Measurements from ENCODE around the gene FUZ.

FUZ gene

DNA sequence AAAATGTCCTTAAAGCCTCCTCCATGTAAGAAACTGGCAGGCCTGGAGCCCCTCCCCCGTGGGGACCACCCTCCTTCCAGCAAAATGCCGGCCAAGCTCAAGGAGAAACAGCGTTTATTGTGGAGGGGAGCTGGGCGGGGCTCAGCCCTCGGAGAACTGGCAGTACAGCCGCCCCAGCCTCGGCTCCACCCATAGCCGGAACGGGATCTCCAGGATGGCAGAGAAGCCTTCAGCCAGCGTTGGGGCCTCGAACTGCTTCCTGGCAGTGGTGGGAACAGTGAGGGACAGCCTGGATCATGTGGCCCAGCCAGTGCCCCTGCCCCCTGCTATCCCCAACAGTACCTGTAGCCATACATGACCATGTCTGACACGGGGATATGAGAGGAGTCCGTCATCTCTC is 48.0 kb upstream of the FUZ start:
- no peak overlapping the region for H3K4me2 ChIP-seq (ENCODE audit: low read length)
- H4K20me1 ChIP-seq (ENCODE audit: control insufficient read depth, insufficient read depth, low read depth, low read length) = 0 out of 2 replicates have a peak, but pooled peaks cover 6% of the 10 kb centered on the region
- H3F3A ChIP-seq (ENCODE audit: control insufficient read depth, insufficient read depth) = no peaks in the 10 kb centered on the region
- peaks cover 83% of the 10 kb centered on the region for H3K36me3 ChIP-seq (ENCODE audit: control insufficient read depth, low read length)
- no peak overlapping the region for H3K27ac ChIP-seq (ENCODE audit: low read depth, low read length)
- H3K4me1 ChIP-seq (ENCODE audit: control insufficient read depth, low read length) = peaks cover 14% of the 10 kb centered on the region
- H3K4me3 ChIP-seq (ENCODE audit: low read length) = no peak overlapping the region
- H3K9me3 ChIP-seq (ENCODE audit: control insufficient read depth, insufficient read depth, low read length) = no peaks in the 10 kb centered on the region
- H3K27me3 ChIP-seq (ENCODE audit: control insufficient read depth, low read length) = no peaks in the 10 kb centered on the region
- TF ChIP-seq, protein P1, sequence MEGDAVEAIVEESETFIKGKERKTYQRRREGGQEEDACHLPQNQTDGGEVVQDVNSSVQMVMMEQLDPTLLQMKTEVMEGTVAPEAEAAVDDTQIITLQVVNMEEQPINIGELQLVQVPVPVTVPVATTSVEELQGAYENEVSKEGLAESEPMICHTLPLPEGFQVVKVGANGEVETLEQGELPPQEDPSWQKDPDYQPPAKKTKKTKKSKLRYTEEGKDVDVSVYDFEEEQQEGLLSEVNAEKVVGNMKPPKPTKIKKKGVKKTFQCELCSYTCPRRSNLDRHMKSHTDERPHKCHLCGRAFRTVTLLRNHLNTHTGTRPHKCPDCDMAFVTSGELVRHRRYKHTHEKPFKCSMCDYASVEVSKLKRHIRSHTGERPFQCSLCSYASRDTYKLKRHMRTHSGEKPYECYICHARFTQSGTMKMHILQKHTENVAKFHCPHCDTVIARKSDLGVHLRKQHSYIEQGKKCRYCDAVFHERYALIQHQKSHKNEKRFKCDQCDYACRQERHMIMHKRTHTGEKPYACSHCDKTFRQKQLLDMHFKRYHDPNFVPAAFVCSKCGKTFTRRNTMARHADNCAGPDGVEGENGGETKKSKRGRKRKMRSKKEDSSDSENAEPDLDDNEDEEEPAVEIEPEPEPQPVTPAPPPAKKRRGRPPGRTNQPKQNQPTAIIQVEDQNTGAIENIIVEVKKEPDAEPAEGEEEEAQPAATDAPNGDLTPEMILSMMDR (IDR thresholded peaks at IDR 0.05; ENCODE audit: low read depth, low read length, poor library complexity, severe bottlenecking) = no peak
- no peak for TF ChIP-seq EZH2phosphoT487 (IDR thresholded peaks at IDR 0.05; ENCODE audit: borderline replicate concordance, low read length)
- no peaks in the 10 kb centered on the region for H3K9me2 ChIP-seq (replicated peaks; ENCODE audit: control insufficient read depth, low read length)
- peaks cover 35% of the 10 kb centered on the region for H3K79me2 ChIP-seq (ENCODE audit: control insufficient read depth, low read length)

GRCh38 chr19:49860336-49861102 is 47.4 kb upstream of the FUZ start:
- H3K27ac ChIP-seq (ENCODE audit: low read depth, low read length) = no peak overlapping the region

DNA sequence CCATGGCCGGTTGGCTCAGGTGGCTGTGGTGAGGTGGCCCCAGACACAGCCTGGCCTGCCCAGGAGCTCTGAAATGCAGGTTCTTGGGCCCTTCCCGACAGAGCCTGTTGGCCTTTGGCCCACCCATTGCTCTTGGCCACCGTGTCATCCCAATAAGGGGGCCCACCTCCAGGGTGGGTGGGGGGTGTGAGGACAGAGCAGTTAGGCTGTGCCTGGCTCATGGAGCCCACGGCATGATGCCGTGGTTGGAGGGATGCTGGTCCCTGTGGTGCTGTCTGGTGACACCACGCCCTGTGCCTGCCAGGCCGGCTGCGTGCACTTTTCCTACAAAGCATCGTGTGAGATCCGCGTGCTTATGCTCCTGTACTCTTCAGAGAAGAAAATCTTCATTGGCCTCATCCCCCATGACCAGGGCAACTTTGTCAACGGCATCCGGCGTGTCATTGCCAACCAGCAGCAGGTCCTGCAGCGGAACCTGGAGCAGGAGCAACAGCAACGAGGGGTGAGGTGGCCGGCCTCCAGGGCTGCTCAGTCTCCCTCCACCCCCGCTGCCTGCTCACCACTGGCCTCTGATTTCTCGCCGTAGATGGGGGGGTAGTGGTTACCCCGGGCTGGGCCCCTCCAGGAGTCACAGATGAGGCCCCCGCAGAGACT is 46.7 kb upstream of the FUZ start:
- H3K27ac ChIP-seq (ENCODE audit: low read depth, low read length) = no peak overlapping the region
- H4K20me1 ChIP-seq (ENCODE audit: control insufficient read depth, insufficient read depth, low read depth, low read length) = 0 out of 2 replicates have a peak, but pooled peaks cover 5% of the 10 kb centered on the region
- H3F3A ChIP-seq (ENCODE audit: control insufficient read depth, insufficient read depth) = no peaks in the 10 kb centered on the region
- peaks cover 90% of the 10 kb centered on the region for H3K36me3 ChIP-seq (ENCODE audit: control insufficient read depth, low read length)
- no peaks in the 10 kb centered on the region for H3K9me3 ChIP-seq (ENCODE audit: control insufficient read depth, insufficient read depth, low read length)
- no peaks in the 10 kb centered on the region for H3K27me3 ChIP-seq (ENCODE audit: control insufficient read depth, low read length)
- H3K4me3 ChIP-seq (ENCODE audit: low read length) = no peak overlapping the region
- H3K4me1 ChIP-seq (ENCODE audit: control insufficient read depth, low read length) = peaks cover 1% of the 10 kb centered on the region
- no peak overlapping the region for H3K4me2 ChIP-seq (ENCODE audit: low read length)
- no peak for TF ChIP-seq EZH2phosphoT487 (IDR thresholded peaks at IDR 0.05; ENCODE audit: borderline replicate concordance, low read length)
- TF ChIP-seq, protein P1 (IDR thresholded peaks at IDR 0.05; ENCODE audit: low read depth, low read length, poor library complexity, severe bottlenecking) = no peak
- peaks cover 25% of the 10 kb centered on the region for H3K79me2 ChIP-seq (ENCODE audit: control insufficient read depth, low read length)
- H3K9me2 ChIP-seq (replicated peaks; ENCODE audit: control insufficient read depth, low read length) = no peaks in the 10 kb centered on the region

More at GRCh38 chr19:49860336-49861102, 47.4 kb upstream of the FUZ start:
- H4K20me1 ChIP-seq (ENCODE audit: control insufficient read depth, insufficient read depth, low read depth, low read length) = 0 out of 2 replicates have a peak, but pooled peaks cover 5% of the 10 kb centered on the region
- no peaks in the 10 kb centered on the region for H3K9me3 ChIP-seq (ENCODE audit: control insufficient read depth, insufficient read depth, low read length)
- H3K36me3 ChIP-seq (ENCODE audit: control insufficient read depth, low read length) = peaks cover 88% of the 10 kb centered on the region
- H3K9me2 ChIP-seq (replicated peaks; ENCODE audit: control insufficient read depth, low read length) = no peaks in the 10 kb centered on the region
- H3F3A ChIP-seq (ENCODE audit: control insufficient read depth, insufficient read depth) = no peaks in the 10 kb centered on the region
- H3K27me3 ChIP-seq (ENCODE audit: control insufficient read depth, low read length) = no peaks in the 10 kb centered on the region
- H3K4me1 ChIP-seq (ENCODE audit: control insufficient read depth, low read length) = peaks cover 8% of the 10 kb centered on the region
- H3K4me3 ChIP-seq (ENCODE audit: low read length) = no peak overlapping the region
- TF ChIP-seq, protein P1 (IDR thresholded peaks at IDR 0.05; ENCODE audit: low read depth, low read length, poor library complexity, severe bottlenecking) = no peak
- TF ChIP-seq EZH2phosphoT487 (IDR thresholded peaks at IDR 0.05; ENCODE audit: borderline replicate concordance, low read length) = no peak
- peaks cover 29% of the 10 kb centered on the region for H3K79me2 ChIP-seq (ENCODE audit: control insufficient read depth, low read length)
- H3K4me2 ChIP-seq (ENCODE audit: low read length) = no peak overlapping the region

All from DOHH2 (cell line).